ENCODE results near the gene GLI2.

GLI2 gene

GRCh38 chr2:120738786-120739437, 3.2 kb downstream of the GLI2 start:
- no peak for DNase-seq (ENCODE audit: low read depth)

- no peak for DNase-seq (ENCODE audit: low read depth)
These were observed 3.9 kb downstream of the GLI2 start for GRCh38 chr2:120739438-120740090.

GRCh38 chr2:120740375-120740764, 4.7 kb downstream of the GLI2 start:
- no peak for DNase-seq (ENCODE audit: low read depth)

GRCh38 chr2:120740765-120741524, 5.3 kb downstream of the GLI2 start:
- no peak for DNase-seq (ENCODE audit: low read depth)

GRCh38 chr2:120741571-120742561, 6.2 kb downstream of the GLI2 start:
- DNase-seq (ENCODE audit: low read depth): no peak

GRCh38 chr2:120743657-120744056, 8.0 kb downstream of the GLI2 start:
- no peak for DNase-seq (ENCODE audit: low read depth)

- no peak for DNase-seq (ENCODE audit: low read depth)
These were observed 9.1 kb downstream of the GLI2 start for GRCh38 chr2:120744817-120745216.

- DNase-seq (ENCODE audit: low read depth): no peak
These were observed 9.9 kb downstream of the GLI2 start for GRCh38 chr2:120745420-120746111.

- no peak for DNase-seq (ENCODE audit: low read depth)
These were observed 10.5 kb downstream of the GLI2 start for GRCh38 chr2:120746144-120746543.

GRCh38 chr2:120747281-120747680, 11.6 kb downstream of the GLI2 start:
- DNase-seq (ENCODE audit: low read depth): no peak

- no peak for DNase-seq (ENCODE audit: low read depth)
These were observed 12.0 kb downstream of the GLI2 start for GRCh38 chr2:120747706-120748105.

GRCh38 chr2:120748310-120748709, 12.6 kb downstream of the GLI2 start:
- DNase-seq (ENCODE audit: low read depth): no peak

GRCh38 chr2:120748741-120749140, 13.1 kb downstream of the GLI2 start:
- no peak for DNase-seq (ENCODE audit: low read depth)

GRCh38 chr2:120749506-120750431, 14.1 kb downstream of the GLI2 start:
- no peak for DNase-seq (ENCODE audit: low read depth)

GRCh38 chr2:120750488-120751210, 15.0 kb downstream of the GLI2 start:
- no peak for DNase-seq (ENCODE audit: low read depth)

GRCh38 chr2:120751553-120751952, 15.9 kb downstream of the GLI2 start:
- no peak for DNase-seq (ENCODE audit: low read depth)

- no peak for DNase-seq (ENCODE audit: low read depth)
These were observed 18.6 kb downstream of the GLI2 start for GRCh38 chr2:120754067-120754960.

Measured in T-helper 22 cell (primary cell).